ENCODE measurements around the gene MCEE.

- TF ChIP-seq CTCF (IDR thresholded peaks at IDR 0.05) (no peak), POLR2A (IDR thresholded peaks at IDR 0.05) (no peak)
Measured at GRCh38 chr2:71133603-71134002, 3.6 kb upstream of the MCEE start.

Data from lower leg skin (tissue), 3 donors.